Common myeloid progenitor, CD34-positive (primary cell): Measurements from ENCODE around the gene ZBTB8A.
A peak's percentile ranks its signal among the peaks of the same experiment; 100 is the strongest.
"Not testable (repeated sequence)": the region's sequence is repeated elsewhere in the genome, so short reads cannot be mapped to it uniquely, and the experiment has no call there.

ENCODE experiments used
- CTCF ChIA-PET: fragments of 350-600 bp; sonication (Branson Sonifier 250); formaldehyde crosslinking; loops from one replicate; lab custom pipeline; 2021; ENCODE audit warnings: antibody characterized with exemption; lab: Charles Lee
- POLR2A ChIA-PET: fragments of 350-600 bp; sonication (Branson Sonifier 250); formaldehyde crosslinking; loops from one replicate; lab custom pipeline; 2021; ENCODE audit warnings: antibody characterized with exemption; lab: Charles Lee
- DNase-seq, 3 donors: peaks; one replicate each; pipeline versions ENCODE4 v3.0.0 to v3.0.0-alpha.2; 2013
- H3K27ac ChIP-seq, 2 experiments: 1 replicate in 1 of 2; 2 replicates in 1 of 2; pipeline ENCODE4 v1.7.0; 2013; ENCODE audit warnings: inconsistent platforms in 2 of 2, low read length in 2 of 2, mild to moderate bottlenecking in 2 of 2, low read depth in 1 of 2, moderate library complexity in 1 of 2; ENCODE audit not compliant: severe bottlenecking in 2 of 2, insufficient read depth in 1 of 2, poor library complexity in 1 of 2
- H3K27me3 ChIP-seq, 5 experiments: replicated peaks in 2 of 5; 1 replicate in 3 of 5; 2 replicates in 2 of 5; pipeline versions ENCODE4 v1.6.1 to v1.7.0; 2013; ENCODE audit warnings: low read length in 4 of 5, mild to moderate bottlenecking in 2 of 5, moderate library complexity in 2 of 5, inconsistent platforms in 1 of 5; ENCODE audit not compliant: insufficient read depth in 5 of 5, control insufficient read depth in 4 of 5
- H3K36me3 ChIP-seq, 4 experiments: 1 replicate in 2 of 4; 2 replicates in 2 of 4; pipeline versions ENCODE4 v1.6.1 to v1.7.0; 2013; ENCODE audit warnings: low read length in 3 of 4, control low read depth in 1 of 4, mild to moderate bottlenecking in 1 of 4; ENCODE audit not compliant: control insufficient read depth in 4 of 4, insufficient read depth in 4 of 4
- H3K4me1 ChIP-seq, 4 experiments: 1 replicate in 3 of 4; 2 replicates in 1 of 4; pipeline versions ENCODE4 v1.6.1 to v1.7.1; 2013; ENCODE audit warnings: low read length in 3 of 4, mild to moderate bottlenecking in 3 of 4, control low read depth in 1 of 4, inconsistent platforms in 1 of 4, moderate library complexity in 1 of 4; ENCODE audit not compliant: control insufficient read depth in 4 of 4, insufficient read depth in 4 of 4; ENCODE audit errors: control extremely low read depth in 1 of 4
- H3K4me3 ChIP-seq, 7 experiments: 1 replicate in 4 of 7; 2 replicates in 3 of 7; pipeline versions ENCODE4 v1.5.1 to v1.7.0; 2013; ENCODE audit warnings: mild to moderate bottlenecking in 7 of 7, low read length in 6 of 7, moderate library complexity in 6 of 7, inconsistent platforms in 2 of 7, low read depth in 2 of 7, control low read depth in 1 of 7; ENCODE audit not compliant: insufficient read depth in 4 of 7, control insufficient read depth in 1 of 7; ENCODE audit errors: extremely low read depth in 1 of 7
- H3K9me3 ChIP-seq, 5 experiments: 1 replicate in 4 of 5; 2 replicates in 1 of 5; pipeline versions ENCODE4 v1.6.1 to v1.7.1; 2013; ENCODE audit warnings: low read length in 4 of 5, mild to moderate bottlenecking in 2 of 5, inconsistent platforms in 1 of 5, low read depth in 1 of 5, moderate library complexity in 1 of 5; ENCODE audit not compliant: control insufficient read depth in 4 of 5, insufficient read depth in 2 of 5; ENCODE audit errors: control extremely low read depth in 1 of 5
- whole genome bisulfite sequencing: methylation state at CpG from one replicate; pipeline ENCODE4 v1.1.5; 2013; ENCODE audit not compliant: insufficient coverage; 5-methylcytosine and 5-hydroxymethylcytosine counted together

ZBTB8A gene

DNA sequence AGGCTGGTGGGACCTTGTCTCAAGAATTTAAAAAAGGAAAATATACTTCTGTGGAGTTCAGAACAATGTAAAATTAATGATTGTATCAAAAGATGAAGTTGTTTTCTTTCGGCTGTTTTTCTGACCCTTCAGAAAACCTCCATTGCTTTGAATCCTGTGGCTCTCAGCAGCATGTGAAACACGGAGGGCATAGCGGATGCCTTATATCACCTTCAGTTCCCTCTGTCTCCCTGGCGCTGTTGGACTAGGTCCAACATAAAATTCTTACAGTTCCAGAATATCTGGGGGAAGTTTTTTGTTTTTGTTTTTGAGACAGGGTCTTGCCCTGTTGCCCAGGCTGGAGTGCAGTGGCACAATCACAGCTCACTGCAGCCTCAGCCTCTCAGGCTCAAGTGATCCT is 7.4 kb downstream of the ZBTB8A start:
- ChIA-PET CTCF (interaction anchor here (1.4 kb wide), 1 partner anchor 26 kb away, joined by 3 read pairs; no protein-coding TSS in a partner anchor), POLR2A (no interaction called here)
- no peaks in the 10 kb centered on the region for H3K36me3 ChIP-seq
- peaks cover 0 to 21% (median 7%) of the 10 kb centered on the region in 4 experiments for H3K4me1 ChIP-seq
- DNase-seq: no peak
- no peaks in the 10 kb centered on the region for H3K9me3 ChIP-seq
- H3K27me3 ChIP-seq: no peaks in the 10 kb centered on the region
- no peak overlapping the region for H3K4me3 ChIP-seq
- H3K27ac ChIP-seq: no peak overlapping the region
- 82% methylated on average over 4 of the region's 4 CpGs for WGBS

DNA sequence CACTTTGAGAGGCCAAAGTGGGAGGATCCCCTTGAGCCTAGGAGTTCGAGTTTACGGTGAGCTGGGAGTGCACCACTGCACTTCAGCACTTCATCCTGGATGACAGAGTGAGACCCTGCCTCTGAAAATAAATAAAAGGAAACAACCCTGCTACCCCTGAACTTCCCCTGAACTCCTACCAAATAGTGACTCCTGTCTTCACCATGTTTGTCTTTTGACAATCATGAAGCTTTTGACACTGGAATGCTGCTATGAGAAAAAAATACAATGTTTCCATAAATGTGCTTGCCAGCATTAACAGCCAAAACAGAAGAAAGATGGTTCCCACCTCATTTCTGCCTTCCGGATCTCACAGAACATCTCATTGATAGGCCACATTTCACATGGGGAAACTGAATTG is 10.4 kb downstream of the ZBTB8A start:
- DNase-seq: no peak
- Histone ChIP-seq H3K9me3 (no peaks in the 10 kb centered on the region), H3K27me3 (no peaks in the 10 kb centered on the region), H3K27ac (no peak overlapping the region), H3K36me3 (peaks cover 0 to 8% (median 2%) of the 10 kb centered on the region in 4 experiments), H3K4me1 (peaks cover 0 to 17% (median 5%) of the 10 kb centered on the region in 4 experiments), H3K4me3 (no peak overlapping the region)
- CTCF ChIA-PET: no interaction called here
- POLR2A ChIA-PET: no interaction called here
- 100% methylated on average over 2 of the region's 3 CpGs for WGBS

DNA sequence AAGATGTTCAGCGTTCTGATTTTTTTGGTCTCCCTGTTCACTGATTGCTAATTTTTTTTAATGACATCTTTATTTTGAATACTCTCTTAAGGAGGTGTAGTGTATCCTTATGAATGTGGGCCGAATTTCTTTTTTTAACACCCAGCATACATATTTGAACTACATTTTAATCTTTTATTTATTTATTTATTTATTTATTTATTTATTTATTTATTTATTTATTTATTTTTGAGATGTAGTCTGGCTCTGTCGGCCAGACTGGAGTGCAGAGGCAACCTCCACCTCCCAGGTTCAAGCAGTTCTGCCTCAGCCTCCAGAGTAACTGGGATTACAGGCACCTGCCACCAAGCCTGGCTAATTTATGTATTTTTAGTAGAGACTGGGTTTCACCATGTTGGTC is 15.1 kb downstream of the ZBTB8A start:
- Histone ChIP-seq H3K27me3 (no peaks in the 10 kb centered on the region), H3K27ac (no peak overlapping the region), H3K4me1 (peaks cover 0 to 6% (median 4%) of the 10 kb centered on the region in 4 experiments), H3K4me3 (no peak overlapping the region), H3K9me3 (no peaks in the 10 kb centered on the region), H3K36me3 (peaks cover 6 to 33% (median 11%) of the 10 kb centered on the region in 4 experiments)
- no CpG with 5 or more reads among the region's 3 CpGs for WGBS
- ChIA-PET CTCF (no interaction called here), POLR2A (no interaction called here)
- DNase-seq: no peak

DNA sequence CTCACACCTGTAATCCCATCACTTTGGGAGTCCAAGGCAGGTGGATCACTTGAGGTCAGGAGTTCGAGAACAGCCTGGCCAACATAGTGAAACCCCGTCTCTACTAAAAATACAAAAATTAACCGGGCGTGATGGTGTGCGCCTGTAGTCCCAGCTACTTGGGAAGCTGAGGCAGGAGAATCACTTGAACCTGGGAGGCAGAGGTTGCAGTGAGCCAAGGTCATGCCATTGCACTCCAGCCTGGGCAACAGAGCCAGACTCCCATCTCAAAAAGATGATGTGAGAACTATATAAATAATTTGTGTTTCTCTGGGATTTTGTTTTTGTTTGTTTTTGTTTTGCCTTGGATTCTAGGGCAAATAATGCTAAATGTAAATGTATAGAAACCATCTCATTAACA is 17.8 kb downstream of the ZBTB8A start:
- H3K27ac ChIP-seq, H3K9me3 ChIP-seq, H3K4me3 ChIP-seq, H3K4me1 ChIP-seq, H3K27me3 ChIP-seq, POLR2A ChIA-PET, DNase-seq: not testable (repeated sequence)
- CTCF ChIA-PET: interaction anchor here (1.5 kb wide), 1 partner anchor 37 kb away, joined by 5 read pairs; no protein-coding TSS in a partner anchor
- WGBS: 94% methylated on average over 3 of the region's 5 CpGs
- peaks cover 13 to 58% (median 22%) of the 10 kb centered on the region in 4 experiments for H3K36me3 ChIP-seq

DNA sequence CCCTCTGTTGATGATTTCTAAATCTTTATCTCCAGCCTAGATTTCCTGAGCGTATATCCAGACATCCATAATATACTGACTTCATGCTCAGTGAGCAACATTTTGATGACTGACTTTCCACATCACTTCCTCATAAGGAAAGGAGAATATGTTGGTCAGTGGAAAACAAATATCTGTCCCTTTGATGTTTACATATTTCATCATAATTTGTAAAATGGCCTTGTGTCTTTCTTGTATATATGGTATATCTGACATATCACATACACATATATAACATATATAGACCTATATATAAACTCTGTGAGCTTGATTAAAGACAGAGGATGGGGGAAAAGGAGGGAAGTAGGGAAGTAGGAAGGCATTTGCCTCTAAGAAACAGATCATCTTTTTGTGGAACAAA is 18.6 kb downstream of the ZBTB8A start:
- no peak overlapping the region for H3K27ac ChIP-seq
- no peaks in the 10 kb centered on the region for H3K27me3 ChIP-seq
- CTCF ChIA-PET: interaction anchor here (0.9 to 1.5 kb wide), 3 partner anchors 9 to 38 kb away, joined by 3 to 5 read pairs (median 4); no protein-coding TSS in a partner anchor
- WGBS: no CpG with 5 or more reads among the region's 1 CpG
- H3K4me1 ChIP-seq: peaks cover 0 to 6% (median under 1%) of the 10 kb centered on the region in 4 experiments
- POLR2A ChIA-PET: no interaction called here
- no peak for DNase-seq
- H3K36me3 ChIP-seq: peaks cover 13 to 58% (median 22%) of the 10 kb centered on the region in 4 experiments
- H3K9me3 ChIP-seq: peaks cover 0 to 2% (median 0%) of the 10 kb centered on the region in 5 experiments
- H3K4me3 ChIP-seq: no peak overlapping the region

DNA sequence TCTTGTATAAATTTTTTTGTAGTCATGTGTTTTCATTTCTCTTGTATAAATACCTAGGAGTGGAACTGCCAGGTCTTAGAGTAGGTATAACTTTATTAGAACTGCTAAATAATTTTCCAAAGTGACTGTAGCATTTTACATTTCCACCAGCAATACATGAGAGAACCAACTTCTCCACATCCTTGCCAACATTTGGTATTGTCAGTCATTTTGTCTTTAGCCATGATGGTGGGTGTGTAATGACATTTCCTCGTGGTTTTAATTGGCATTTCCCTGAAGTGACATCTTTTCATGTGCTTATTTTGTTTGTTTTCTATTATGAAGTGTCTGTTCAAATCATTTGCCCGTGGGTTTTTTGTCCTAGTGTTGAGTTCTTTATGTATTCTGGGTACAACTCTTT is 29.7 kb downstream of the ZBTB8A start:
- ChIA-PET POLR2A (interaction anchor here (0.6 kb wide), 1 partner anchor 15 kb away, joined by 4 read pairs; no protein-coding TSS in a partner anchor), CTCF (interaction anchor here (1.3 kb wide), 1 partner anchor 15 kb away, joined by 3 read pairs; no protein-coding TSS in a partner anchor)
- Histone ChIP-seq H3K27me3 (no peaks in the 10 kb centered on the region), H3K4me1 (no peaks in the 10 kb centered on the region), H3K9me3 (no peaks in the 10 kb centered on the region), H3K4me3 (no peak overlapping the region), H3K36me3 (peaks cover 4 to 30% (median 11%) of the 10 kb centered on the region in 4 experiments), H3K27ac (no peak overlapping the region)
- peak in 2 of 3 donors; percentile 15 to 39 for DNase-seq
- no CpG with 5 or more reads among the region's 2 CpGs for WGBS

DNA sequence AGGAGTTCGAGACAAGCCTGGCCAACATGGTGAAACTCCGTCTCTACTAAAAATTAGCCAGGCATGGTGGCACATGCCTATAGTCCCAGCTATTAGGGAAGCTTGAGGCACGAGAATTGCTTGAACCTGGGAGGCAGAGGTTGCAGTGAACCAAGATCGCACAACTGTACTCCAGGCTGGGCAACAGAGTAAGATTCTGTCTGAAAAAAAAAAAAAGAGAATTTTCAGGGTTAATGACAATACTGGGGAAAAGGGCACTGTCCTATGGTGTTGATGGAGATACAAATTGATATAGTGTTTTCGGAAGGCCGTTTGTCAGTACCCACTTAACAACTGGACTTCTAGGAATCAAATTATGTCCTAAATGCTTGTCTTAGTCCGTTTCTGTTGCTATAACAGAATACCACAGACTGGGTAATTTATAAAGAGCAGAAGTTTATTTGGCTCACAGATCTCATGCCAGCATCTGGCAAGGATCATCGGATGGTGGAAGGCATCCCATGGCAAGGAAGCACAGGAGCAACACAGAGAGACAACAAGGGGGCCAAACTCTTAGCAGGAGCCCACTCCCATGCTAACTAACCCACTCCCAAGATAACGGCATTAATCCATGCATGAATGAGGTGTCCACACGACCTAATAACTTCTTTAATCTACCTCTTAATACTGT is 41.3 kb downstream of the ZBTB8A start:
- Histone ChIP-seq H3K36me3 (peaks cover 0 to 12% (median 5%) of the 10 kb centered on the region in 4 experiments), H3K27ac (no peak overlapping the region), H3K4me3 (no peak overlapping the region), H3K27me3 (no peaks in the 10 kb centered on the region), H3K4me1 (no peaks in the 10 kb centered on the region), H3K9me3 (no peaks in the 10 kb centered on the region)
- 99% methylated on average over 7 of the region's 10 CpGs for WGBS
- DNase-seq: peak in 2 of 3 donors; percentile 7 to 31
- POLR2A ChIA-PET: no interaction called here
- CTCF ChIA-PET: no interaction called here
